Left forelimb (tissue), 1 donor: ENCODE data around the gene ZIC1.
A peak's percentile ranks its signal among the peaks of the same experiment; 100 is the strongest.

Experiments
- DNase-seq: peaks from one replicate; pipeline ENCODE4 v3.0.0-alpha.2; 2018; ENCODE audit warnings: low spot score

ZIC1 gene

DNA sequence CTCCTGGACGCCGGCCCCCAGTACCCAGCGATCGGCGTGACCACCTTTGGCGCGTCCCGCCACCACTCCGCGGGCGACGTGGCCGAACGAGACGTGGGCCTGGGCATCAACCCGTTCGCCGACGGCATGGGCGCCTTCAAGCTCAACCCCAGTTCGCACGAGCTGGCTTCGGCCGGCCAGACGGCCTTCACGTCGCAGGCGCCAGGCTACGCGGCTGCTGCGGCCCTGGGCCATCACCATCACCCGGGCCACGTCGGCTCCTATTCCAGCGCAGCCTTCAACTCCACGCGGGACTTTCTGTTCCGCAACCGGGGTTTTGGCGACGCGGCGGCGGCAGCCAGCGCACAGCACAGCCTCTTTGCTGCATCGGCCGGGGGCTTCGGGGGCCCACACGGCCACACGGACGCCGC lies 956 bp downstream of the ZIC1 start:
- no peak for DNase-seq

DNA sequence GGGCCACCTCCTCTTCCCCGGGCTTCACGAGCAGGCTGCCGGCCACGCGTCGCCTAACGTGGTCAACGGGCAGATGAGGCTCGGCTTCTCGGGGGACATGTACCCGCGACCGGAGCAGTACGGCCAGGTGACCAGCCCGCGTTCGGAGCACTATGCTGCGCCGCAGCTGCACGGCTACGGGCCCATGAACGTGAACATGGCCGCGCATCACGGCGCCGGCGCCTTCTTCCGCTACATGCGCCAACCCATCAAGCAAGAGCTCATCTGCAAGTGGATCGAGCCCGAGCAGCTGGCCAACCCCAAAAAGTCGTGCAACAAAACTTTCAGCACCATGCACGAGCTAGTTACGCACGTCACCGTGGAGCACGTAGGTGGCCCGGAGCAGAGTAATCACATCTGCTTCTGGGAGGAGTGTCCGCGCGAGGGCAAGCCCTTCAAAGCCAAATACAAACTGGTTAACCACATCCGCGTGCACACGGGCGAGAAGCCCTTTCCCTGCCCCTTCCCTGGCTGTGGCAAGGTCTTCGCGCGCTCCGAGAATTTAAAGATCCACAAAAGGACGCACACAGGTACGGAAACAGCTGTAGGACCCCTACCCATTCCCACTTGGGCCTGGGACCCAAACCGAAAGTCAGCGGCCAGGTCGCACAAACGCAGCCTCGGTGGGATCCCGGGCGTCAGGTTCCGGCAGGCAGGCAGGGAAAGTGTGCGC lies 1.5 kb downstream of the ZIC1 start:
- DNase-seq, result peak; percentile 78

DNA sequence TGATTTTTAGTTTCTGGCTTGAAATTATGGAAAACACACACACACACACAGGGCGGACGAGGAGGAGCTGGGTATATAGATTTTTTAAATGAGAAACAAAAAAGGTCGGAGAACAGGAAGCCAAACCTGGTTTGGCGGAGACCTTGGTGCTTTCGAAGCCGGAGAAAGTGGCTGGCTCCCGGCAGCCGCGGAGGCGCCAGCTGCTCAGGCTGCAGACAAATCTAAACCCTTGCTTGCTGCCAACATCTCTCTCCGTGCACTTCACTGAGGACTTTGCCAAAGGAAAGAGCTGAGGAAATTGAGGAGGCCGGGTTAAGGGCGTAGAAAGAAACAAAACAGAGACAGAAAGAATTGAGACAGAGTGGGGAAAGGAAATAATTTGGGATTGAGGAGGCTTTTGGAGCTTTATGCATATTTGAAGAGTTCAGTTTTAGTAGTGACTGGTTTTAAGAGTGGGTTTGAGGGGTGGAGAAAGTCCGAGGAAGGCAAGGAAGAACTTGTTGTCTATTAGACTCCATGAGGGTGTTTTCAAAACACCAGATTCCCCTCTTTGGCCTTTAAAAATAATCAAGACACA lies 2.2 kb downstream of the ZIC1 start:
- DNase-seq, result peak; percentile 74

DNA sequence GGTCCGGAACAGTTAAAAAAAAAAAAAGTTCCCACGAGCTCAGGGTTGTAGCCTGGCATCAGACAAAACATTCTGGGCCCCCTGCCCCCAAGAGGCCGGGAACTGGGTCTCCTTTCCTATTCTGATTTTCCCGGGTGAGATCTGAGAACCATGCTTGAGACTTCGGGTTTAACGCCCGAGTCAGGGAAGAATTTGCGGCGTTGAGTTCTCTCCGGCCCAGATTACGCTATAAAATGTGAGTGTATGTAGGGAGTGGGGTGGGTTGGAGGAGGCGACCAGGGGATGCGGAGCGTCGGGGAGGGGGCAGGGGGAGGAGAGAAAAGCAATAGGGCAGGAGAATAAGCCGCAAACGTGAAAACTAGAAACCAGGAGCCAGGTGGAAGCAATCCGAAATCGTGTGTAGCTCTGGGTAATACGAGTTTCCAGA lies 2.7 kb downstream of the ZIC1 start:
- DNase-seq, result peak; percentile 59

DNA sequence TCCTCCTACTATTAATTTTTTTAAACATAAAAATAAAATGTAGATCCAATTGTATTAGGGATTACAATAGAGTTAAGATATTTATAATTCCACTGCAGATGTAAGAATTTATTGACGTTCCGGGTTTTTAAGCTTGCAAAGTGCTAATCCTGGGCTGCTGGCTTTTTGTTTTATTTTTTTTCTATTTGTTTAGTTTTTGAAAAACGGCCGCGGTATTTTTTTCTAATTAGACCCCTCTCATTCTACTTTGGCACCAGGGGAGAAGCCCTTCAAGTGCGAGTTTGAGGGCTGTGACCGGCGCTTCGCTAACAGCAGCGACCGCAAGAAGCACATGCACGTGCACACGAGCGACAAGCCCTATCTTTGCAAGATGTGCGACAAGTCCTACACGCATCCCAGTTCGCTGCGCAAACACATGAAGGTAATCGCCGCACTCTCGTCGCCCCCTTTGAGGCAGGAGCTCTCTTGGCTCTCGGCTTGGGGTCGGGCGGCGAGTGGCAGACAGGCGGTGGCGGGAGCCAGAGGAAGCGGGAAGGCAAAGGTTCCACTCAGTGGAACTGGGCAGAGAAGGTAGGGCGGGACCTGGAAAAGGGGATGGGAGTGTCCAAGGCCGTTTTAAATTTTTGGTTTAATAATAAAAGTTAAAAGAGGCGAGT lies 3.2 kb downstream of the ZIC1 start:
- DNase-seq, result peak; percentile 72

DNA sequence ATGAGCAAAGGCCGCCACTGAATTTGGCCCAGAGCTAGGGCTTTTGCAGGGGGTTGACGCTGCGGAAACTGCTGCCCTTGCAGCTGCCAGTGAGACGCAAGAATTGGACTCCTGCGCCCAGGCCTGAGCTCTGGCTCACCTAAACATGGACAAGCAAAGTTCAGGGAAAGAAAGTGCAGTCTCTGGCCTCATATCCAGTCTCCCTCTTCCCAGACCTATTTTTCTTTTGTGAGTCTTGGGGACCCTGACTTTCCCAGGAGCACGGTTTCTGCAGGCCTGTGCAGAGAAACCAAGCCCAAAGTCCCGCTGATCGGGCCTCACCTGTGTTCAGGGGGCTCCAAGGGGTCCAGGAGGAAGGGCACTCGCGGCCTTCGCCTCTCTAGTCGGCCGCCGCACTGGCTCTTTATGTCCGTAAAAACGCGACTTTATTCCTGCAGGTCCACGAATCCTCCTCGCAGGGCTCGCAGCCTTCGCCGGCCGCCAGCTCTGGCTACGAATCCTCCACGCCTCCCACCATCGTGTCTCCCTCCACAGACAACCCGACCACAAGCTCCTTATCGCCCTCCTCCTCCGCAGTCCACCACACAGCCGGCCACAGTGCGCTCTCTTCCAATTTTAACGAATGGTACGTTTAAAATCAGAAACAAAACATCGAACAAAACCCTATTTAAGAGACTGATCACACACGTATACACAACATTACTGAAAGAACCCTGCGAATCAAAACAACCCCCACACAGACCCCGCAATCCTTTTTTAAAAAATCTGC lies 3.9 kb downstream of the ZIC1 start:
- DNase-seq, result peak; percentile 70

DNA sequence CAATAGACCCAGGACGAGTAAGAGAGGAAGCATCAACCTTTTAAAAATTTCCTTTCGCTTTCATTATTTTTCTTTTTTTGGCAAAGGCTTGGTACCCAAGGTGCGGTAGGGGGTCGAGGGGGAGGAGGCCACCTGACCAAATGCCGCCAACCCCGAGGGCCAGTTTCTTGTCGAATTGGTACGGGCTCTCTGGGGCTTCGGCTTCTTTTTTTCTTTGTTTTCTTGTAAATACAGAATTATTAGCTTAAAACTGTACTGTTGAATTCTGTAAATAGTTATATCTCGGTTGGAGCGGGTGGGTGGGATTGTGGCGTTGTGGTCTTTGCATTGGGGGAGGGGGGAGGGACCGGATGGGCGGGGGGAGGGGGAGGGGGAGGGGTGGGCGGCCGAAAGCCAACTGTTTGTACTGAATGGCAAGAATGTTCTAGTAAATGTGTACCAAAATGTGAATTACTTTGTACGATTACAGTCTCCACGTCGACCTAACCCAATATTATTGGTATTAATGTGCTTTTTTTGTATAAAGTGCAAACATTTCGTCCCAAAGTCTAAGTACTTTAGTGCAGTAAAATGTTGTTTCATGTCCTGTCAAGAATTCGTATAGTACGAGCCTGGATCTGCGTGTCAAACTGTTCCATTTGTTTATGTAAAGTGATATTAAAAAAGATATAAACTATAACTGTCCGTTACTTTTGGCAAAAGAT lies 4.7 kb downstream of the ZIC1 start:
- no peak for DNase-seq

DNA sequence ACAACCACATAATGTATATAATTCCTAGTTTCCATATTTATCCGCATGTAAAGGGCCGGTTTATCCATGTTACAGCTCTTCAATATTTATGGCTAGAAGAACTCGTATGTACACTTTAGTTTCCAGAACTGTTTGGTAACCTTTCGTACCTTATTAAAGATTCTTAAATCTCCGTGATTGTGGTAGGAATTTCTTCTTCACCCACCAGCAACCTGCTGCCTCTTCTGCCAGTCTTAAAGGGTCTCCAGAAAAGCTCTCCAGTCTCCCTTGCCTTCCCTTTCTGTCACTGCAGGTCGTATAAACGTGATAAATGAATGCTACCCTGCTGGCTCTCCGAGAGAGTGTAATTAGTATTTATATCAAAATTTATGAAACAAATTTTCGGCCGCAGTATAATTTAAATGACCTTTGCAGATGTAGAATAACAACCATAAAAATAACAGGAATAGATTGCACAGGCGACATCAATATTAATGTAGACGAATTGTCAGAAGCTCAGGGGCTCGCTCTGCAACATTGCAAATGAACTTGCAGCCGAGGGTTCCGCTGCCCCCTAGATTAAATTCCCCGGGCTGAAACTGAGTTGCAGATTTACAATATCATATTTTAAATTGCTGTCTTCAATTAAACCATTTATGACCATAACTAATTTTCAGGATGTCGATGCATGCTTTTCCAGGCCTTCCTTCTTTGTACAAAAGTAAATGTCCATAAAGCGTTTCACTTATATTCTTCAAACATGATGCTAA lies 5.4 kb downstream of the ZIC1 start:
- DNase-seq, result no peak

DNA sequence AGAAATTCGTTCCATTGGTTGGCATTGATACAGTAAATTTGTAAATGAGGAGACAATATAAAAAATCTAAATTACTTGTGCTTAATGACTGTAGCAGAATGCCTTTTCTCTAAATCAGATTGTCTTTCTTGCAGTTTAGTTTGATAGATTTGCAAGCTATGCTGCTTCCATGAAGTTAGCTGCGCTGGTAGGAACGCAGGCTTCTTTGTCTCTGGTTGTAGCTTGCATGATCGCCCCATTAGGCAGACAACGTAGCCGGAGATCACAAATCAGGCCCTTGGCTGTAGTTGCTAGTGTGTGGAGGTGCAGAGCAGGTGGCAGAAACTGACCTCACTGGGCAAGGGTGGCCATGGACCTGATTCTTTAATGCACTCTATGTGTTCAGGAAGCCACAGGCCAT lies 6.1 kb downstream of the ZIC1 start:
- DNase-seq, result peak; percentile 63

DNA sequence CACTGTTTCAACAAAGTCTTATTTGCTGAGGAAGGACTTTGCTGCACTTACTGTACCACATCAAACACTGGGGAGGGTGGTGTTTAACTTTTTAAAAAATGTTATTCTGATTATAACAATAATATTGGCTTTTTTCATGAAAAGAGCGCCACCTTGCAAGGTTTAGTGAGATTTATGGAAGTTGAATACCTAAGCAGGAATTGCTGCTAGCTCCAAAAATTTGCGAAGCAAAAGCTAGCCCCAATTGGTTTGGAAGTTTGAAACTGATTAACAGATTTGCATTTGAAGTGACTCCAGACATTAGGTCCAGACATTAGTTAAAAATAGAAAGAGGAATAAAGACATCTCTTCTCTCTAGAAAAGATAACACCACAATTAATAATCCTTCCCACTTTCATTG lies 6.7 kb downstream of the ZIC1 start:
- no peak for DNase-seq

DNA sequence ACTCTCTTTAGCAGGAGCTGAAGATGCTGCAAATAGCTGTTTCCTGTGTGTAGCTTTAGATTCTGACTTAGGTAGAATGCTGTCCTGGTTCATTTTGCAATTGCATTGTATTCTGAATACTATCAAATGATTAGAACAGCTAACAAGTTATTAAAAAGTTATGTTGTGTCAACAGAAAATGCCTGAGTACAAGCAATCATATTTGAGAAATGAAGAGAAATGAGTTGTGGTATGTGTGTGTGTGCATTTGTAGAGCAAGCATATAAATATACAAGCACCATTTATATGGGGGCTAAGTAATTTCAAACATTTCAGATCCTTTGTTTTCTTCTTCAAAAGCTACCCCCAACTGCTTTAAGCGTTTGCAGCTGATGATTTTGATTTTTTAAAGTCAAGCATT lies 7.8 kb downstream of the ZIC1 start:
- DNase-seq, result no peak

DNA sequence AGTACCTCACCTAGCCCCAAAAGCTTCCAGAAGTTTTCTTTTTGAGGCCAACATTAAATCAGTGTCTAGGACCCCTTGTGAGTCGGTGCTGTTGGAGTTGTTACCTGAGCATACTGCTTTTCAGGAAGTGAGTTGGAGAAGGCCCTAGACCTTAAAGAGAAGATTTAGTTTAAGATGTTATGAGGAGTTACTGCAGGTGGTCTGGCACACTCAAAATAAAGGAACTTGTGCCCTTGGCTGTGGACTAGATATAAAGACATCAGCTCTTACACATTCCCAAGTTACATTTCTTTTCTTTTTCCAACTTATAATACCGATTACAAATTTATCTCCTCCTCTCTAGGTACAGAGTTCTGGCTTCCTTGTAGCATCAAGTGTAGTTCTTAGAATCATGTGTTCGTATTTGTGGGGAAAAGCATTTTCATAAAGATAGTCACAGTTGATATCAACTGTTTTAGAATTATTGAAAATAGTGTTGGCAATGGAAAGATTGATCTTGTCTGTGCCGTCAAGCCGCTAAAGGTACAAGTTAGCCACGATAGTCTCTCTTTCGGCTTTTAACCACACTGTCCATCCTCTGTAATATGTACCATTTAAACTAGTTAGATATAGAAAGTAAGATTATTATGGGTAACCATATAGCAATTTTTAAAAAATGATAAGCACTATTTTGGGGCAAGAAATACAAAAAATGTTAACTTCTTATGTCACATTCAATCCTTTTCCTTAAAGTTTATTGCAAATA lies 8.6 kb downstream of the ZIC1 start:
- DNase-seq, result no peak

DNA sequence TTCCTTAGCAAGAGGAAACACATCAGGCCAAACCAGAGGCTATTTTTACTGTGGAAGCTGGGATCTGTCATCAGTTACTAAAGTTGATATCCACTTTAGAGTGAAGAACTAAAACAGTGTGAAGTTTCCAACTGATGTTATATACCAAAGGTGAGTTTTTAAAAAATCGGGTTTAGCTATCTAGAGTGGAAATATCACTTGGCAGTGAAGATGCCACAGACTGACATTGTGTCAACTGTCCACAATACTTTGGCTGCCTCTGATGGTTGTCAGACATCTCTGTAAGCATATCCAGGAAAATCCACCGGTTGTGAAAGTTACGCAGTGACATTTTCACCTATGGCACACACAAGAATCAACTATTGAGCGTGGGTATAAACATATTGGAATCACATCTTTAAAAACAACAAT lies 9.2 kb downstream of the ZIC1 start:
- no peak for DNase-seq

DNA sequence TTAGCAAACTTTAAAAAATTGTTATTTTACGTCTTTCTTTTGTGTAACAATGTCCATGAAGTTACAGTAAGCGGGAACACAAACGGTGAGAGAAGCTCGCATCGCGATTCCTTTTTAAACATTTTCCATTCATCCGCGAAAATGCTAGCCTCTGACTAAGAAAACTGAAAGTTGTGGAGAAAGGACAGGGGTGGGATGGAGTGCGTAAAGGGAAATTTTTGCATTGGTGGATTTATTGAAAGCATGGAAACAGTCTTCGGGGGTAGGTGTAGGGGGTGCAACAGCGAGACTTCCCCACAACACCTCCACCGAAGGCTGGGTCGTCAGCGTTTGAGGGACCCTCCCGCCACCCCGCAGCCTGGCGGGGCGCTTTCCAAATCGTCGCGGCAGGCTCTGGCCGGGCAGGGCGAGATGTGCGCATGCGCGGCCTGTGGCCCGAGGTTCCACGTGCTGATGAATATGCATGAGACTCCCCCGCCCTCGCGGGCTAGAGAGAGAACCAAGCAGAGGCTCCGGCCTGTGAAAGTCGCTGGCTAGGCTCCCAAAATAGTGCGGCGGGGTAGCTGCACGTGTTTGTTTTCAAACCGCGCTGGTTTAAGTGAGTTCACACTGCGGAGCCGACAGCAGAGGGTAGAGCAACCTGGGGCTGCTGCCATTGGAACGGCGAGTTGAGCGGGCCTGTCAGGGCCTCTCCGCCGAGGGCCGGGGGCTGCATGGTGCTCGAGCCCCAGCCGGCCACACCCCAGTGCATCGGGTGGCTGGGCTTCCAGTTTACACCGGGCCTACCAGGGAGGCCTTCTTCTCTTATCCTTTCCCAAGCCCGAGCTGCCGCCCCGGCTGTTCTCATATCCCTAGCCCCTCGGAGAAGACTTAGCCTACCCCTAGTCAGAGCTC lies 9.9 kb downstream of the ZIC1 start:
- DNase-seq, result peak; percentile 87

DNA sequence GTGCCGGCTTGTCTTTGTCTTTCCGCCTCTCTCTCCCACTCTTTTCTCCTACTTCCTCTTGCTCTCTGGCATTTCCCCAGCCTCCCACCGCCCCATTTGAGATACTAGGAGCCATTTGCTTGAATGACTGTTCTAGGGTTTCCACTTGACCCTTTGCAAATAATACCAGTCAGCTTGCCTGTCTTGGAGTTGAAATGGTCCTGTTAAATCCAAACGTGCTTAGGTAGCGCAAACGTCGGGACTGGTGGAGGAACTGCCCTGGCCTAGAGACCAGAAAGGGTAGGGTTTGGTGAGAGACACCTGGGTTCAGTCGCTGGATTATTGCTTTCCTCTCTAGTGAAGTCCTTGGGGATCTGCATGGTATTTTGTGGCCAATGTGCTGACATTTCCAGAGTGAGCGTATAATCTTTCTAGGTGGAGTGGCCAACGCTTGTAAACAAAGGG lies 10.6 kb downstream of the ZIC1 start:
- DNase-seq, result peak; percentile 62

DNA sequence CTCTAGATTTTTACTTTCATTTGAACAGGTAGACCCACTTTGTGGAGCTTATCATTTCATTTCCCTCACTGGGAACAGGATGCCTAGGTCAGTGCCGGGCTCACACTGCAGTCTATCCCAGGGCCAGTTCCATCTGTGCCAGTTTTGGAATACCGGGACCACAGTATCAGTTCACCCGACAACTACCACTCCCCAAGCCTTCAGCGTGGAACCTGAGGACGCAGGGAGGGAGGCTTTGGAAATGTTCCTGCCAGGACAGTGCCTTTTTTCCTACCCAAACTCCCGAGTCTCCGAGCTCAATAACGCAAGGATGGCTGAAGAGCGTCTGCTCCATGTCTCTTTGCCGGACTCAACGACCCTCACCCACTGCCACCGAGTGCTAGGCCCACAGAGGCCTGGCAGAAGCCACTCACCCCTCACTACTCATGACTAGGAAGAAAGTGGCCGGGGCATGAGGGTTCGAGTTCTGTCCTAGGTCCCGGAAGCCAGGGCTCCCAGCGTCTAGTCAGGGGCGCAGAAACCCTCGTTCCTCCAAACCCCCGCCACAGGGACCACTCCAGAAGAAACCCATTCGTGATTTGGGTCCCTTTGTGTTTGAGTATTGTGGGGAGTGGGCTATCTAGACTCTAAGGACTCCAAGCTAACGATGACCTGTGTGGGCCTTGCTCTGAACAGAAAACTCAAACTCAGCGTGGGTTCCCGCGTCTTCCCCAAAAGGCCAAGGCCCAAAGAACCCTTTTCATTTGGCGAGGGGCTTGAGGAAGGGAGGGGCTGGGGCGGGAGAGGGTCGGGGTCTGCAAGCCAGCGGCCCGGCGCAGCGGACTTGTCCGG lies 11.4 kb downstream of the ZIC1 start:
- no peak for DNase-seq

DNA sequence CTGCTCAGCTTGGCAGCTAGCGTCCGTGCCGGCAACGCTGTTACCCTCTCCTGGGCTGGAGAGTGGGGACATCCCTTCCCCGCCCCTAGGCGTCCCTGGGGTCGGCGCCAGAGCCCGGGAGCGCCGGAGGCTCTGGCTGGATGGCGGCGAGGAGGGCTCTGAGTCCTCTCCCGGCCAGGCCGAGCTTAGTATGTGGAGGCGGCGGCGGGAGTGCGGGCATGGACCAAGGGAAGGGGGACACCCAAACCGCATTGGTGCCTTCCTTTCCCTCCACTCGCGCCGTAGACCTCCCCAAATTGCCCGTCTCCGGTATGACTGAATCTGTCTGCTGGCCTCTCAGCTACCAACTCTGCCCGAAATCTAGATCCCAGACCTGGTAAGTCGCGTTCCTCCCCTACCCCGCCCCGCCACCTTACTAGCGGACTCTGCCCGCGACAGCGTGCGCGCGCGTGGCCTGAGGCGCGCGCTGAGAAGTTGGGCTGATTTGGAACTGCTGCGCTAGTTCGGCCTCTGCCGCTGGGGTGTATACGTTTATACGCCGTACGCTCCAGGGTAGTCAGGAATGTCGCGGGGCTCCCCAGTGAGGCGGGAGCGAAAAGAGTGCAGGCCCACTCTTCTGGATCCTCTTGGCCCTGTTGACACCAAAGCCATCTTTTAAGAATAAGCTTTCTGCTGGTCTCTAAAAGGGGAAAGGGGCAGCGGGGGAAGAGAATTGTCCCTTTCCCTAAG lies 12.2 kb downstream of the ZIC1 start:
- DNase-seq, result peak; percentile 71

DNA sequence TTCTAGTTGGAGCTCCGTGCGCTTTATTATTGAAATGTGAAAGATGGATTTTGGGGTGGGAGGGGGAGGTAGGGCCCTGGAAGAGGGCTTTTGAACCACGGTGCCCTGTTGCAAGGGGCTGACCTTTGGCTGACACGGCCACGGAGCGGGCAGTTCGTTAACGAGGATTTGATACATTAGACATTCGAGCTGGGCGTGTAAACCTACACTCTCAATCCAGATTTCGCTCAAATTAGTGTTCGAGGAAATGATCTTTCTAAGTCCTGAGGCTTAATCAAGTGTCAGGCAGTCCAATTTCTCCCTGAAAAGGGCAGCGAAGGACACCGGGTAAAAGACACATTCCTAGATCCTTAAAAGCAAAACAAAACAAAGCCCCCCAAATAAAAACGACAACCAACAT lies 13.0 kb downstream of the ZIC1 start:
- DNase-seq, result no peak
